GM18951 (cell line): ENCODE results near the gene CYGB.

Experiments
- POLR2A ChIP-seq: IDR thresholded peaks from 4 replicates; pipeline ENCODE4 v1.6.1; 2011; ENCODE audit warnings: mild to moderate bottlenecking; ENCODE audit not compliant: insufficient read length, insufficient read depth; ENCODE audit errors: extremely low read depth
- in situ Hi-C: fragments of 300-500 bp; cut with MboI; formaldehyde crosslinking; loops from one replicate; pipeline ENCODE4 v1.12.0; 2022; ENCODE audit warnings: low sequenced_read_pairs, mixed read lengths, inconsistent platforms; ENCODE audit not compliant: unreplicated experiment

CYGB gene

DNA sequence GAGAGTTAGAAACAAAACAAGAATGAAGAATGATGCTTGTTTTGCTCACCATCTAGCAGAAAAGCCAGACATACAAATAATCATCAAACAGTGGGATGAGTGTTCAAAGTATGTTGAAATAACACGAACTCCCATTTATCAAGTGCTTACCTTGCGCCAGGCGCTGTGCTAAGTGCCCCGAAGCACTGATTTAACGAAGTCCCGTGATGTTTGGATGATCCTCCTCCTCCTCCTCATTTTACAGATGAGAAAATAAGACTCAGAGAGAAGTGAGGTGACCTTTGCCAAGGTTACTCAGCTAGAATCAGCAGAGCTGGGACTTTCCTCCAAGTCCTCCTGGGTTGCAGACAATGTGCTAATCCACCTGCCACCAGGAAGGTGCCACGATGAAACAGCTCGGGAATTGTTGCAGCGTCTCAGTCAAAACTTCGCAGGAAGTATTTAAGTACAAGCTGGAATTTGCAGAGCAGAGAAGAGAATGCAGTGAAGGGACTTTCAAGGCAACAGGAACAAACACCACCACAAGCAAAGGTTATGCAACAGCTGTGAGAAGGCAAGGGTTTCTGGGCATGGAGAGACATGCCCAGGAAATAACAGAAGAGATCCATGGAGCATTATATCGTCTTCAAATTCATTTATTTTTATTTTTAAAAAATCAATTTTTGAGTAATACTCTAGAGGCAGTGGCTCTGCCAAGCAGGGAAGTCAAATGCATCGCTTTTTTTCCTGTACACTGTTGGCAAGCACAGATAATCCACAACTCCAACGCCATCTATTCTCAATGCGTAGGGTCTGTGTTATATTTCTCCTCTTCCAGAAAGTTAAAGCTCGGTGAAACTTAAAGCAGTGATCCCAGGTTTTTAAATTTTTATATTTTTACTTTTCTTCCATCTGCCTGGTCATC, 13.5 kb upstream of the CYGB start:
- TF ChIP-seq POLR2A = no peak
- in situ Hi-C loops = no loop called here

- no peak for TF ChIP-seq POLR2A
- in situ Hi-C loops = no loop called here
Measured at GRCh38 chr17:76549539-76549938, 12.0 kb upstream of the CYGB start.

DNA sequence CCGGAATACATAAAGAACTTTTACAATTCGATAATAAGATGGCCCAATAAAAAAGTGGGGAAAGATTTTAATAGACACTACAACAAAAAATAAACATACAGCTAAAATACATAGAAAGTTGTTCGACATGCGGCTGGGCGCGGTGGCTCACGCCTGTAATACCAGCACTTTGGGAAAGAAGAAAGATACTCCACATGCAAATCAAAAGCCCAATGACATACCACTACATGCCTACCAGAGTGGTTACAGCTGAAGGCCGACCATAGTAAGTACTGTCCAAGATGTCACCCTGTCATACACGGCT, 11.7 kb upstream of the CYGB start:
- TF ChIP-seq POLR2A = no peak
- in situ Hi-C loops = no loop called here

DNA sequence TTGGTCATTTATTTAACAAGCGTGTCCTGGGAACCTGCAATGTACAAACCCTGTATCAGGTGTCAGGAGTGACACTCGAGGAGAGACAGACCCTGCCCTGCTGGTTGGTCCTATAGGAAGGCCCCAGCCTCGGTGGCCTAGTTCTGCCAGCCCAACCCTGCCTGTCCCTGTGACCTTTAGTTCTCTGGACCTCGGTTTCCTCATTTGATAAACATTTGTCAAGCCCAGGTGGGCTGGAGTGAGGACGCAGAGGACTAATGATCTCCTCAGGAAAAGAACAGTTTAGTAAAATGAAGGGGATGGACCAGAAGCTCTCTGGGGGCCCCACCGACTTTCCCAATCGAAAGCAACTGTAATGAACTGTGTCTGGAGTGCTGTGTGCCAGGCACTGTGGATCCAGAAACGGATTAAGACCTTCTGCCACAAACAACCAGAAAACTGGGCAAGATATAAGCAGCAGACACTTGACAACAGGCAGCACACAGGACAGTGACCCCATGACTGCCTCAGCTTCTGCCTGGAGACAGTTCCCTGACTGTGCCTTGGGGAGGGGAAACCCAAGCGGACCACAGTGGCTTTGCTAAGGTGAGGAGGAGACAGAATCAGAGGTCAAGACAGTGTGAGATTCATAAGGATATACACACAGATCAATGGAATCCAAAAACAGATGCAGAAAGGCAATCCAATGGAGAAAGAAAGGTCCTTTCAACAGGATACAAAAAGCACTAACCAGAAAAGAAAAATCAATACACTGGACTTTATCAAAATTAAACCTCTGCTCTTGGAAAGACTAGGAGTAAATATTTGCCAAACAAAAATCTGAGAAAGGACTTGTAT, 11.1 kb upstream of the CYGB start:
- in situ Hi-C loops = no loop called here
- TF ChIP-seq POLR2A = no peak

DNA sequence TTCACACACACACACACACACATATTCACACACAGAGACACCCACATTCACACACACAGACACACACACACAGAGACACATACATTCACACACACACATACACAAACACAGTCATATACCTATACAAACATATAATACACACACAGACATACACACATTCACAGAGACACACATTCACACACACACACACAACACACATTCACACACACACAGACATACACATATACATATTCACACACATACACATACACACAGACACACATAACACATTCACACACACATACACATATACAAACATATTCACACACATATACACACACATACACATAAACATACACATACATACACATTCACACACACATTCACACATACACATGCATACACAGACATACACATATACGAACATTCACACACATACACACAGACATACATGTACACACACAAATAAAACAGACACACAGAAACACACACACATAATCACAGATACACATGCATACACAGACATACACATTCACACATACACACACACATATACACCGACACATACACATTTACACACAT, 10.2 kb upstream of the CYGB start:
- in situ Hi-C loops = no loop called here
- no peak for TF ChIP-seq POLR2A

DNA sequence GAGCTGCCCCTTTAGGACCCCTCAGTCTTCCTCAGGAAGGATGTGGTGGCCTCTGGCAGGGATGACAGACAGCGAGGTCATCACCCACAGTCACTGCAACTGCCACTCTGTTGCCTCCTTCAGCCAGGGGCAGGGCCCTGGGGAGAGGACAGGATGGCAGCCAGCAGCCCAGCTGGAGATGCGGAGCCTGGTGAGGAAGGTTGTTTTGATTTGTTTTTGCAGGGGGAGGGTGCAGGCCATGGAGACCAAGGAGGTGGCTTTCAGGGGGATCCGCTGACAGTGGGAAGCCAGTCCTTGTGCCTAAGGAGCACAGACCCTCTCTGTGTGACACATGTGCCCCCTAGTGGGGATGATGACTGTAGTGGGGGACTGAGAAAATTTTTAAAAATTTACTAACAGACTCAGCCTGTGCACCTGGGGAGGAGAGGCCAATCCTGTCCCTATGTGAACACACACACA, 9.7 kb upstream of the CYGB start:
- in situ Hi-C loops = no loop called here
- TF ChIP-seq POLR2A = no peak

DNA sequence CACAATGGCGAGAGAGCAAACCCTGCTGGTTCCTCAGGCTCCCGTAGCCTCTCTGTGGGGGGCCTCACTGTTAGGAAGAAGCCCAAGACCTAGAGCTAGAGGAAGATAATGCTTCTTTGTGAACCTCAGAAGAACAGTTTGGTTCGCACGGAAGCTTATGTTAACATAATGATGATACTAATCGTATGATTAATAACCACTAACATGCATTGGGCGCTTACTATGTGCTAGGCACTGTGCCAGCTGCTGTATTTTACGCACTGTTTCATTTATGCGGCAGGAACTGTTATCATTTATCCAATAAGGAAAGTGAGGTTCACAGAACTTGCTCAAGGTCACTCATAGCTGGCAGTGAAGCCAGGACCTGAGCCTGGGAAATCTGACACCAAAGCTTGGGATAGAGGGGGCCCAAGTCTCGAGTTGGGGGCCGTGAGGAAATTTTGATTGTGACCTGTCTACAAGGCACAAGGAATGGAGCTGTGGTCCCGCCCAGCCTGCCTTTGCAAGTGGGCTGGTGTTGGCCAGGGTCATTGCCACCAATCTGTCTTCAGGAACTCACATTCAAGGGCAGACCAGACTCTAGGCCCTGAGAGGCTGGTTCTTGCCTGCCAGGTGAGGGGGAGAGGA, 9.2 kb upstream of the CYGB start:
- in situ Hi-C loops = no loop called here
- no peak for TF ChIP-seq POLR2A

DNA sequence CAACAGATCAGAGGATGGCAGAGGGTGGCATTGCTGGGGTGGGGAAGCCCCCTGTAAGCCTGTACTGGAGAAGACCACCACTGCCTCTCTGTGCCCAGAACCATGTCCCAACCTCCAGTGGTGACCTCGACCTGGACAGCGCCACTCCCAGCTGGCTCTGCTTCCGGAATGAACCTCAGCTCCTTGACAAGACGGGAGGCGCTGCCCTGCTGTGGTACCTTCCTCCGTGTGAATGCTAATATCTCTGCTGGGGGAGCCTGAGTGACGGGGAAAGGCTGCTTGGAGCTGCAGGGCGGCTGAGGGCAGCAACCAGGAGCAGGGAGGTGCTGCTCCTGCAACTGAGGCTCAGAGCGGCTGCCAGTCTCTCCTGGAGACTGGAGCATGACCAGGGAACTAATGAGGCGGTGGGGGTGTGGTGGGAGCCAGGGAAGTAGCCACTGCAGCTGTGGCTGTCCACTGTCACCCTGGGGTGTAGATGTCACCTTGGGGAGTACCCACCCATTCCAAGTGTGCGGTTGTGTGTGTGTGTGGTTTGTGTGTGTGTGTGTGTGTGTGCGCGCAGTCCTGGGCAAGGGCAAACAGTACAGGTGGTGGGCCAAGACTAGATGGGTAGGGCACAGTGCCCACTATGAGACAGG, 8.5 kb upstream of the CYGB start:
- TF ChIP-seq POLR2A = no peak
- in situ Hi-C loops = no loop called here

DNA sequence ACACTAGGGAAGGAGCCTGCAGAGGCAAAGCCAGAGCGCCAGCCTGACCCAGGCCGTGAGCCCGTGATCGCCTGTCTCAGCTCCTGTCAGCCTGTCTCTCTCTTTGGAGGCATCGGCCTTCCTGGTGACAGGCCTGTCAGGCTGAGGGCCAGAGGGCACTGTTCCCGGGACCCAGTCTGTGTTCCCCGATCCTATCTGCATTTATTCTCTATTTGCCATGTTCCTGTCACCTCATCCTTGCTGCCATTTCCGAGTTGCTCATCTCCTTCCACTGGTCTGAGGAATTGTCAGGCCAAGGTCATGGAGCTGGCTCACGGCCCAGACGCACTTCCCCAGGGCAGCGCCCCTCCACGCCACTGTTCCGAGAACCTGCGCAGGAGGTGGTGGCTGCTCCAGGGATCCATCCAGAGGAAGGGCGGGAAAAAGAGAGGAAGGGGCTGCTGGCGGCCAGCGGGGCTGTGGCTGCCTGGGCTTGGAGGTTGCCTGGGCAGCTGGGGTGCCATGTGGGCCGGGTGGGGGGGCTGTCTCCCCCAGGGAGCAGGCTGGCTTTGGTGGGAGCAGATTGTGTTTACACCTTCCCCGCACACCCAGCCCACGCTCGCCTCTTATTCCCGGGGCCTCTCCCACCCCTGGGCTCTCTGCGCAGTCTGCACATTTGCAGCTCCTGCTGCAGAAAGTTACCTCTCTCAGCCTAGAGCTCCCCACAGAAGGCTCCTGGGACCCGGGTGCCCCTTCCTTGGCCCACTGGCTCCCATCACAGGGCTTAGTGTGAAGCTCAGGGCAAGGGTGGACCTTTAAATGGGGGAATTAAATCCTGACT, 7.2 kb upstream of the CYGB start:
- TF ChIP-seq POLR2A = no peak

GRCh38 chr17:76543826-76544545, 6.5 kb upstream of the CYGB start:
- in situ Hi-C loops = no loop called here
- TF ChIP-seq POLR2A = no peak

More for the DNA sequence above, 7.2 kb upstream of the CYGB start:
- in situ Hi-C loops = no loop called here

DNA sequence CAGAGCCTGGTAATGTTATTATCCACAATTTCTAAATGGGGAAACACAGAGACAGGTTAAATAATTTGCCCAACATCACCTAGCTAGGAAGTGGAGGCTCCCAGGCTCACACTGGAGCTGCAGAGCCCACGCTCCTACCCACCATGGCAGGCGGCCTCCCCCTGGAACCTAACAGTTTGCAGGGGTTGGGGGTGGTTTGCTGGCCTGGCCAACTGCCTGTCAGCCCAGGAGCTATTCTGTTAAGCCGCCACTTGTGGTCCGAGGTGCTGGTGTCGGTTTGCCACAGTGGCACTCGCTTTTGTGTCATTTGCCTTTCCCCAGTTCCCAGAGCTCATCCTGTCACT, 5.9 kb upstream of the CYGB start:
- in situ Hi-C loops = no loop called here
- no peak for TF ChIP-seq POLR2A
